ENCODE results near the gene HMGXB4. TPM values are rescaled to one million over a fixed set of nuclear protein-coding genes. Genes with fewer than 3 reads are reported as not detected.

HMGXB4 gene
- total RNA-seq, 2 donors from 2014 or later: 15.0 to 36.5 TPM

- H3K36me3 ChIP-seq: peaks cover 15 to 25% of the 10 kb centered on the region in 2 donors
- no peak for DNase-seq (ENCODE audit: low spot score)
- no peaks in the 10 kb centered on the region for H3K27me3 ChIP-seq (replicated peaks; ENCODE audit: insufficient read depth)
- no peak overlapping the region for H3K27ac ChIP-seq
- no peaks in the 10 kb centered on the region for H3K9me3 ChIP-seq
- H3K4me1 ChIP-seq (replicated peaks): no peaks in the 10 kb centered on the region
- H3K4me3 ChIP-seq: no peak overlapping the region
- intact Hi-C loops (cut with DNase I): no loop called here
- TF ChIP-seq CTCF (IDR thresholded peaks at IDR 0.05): no peak
- TF ChIP-seq POLR2AphosphoS5 (IDR thresholded peaks at IDR 0.05): no peak
- no peak for TF ChIP-seq POLR2A (IDR thresholded peaks at IDR 0.05)
- WGBS: 98% methylated on average over 10 of the region's 10 CpGs
Measured at GRCh38 chr22:35322126-35322525, 64.8 kb downstream of the HMGXB4 start.

- 81% methylated on average over 15 of the region's 15 CpGs for WGBS
- Histone ChIP-seq H3K27me3 (replicated peaks; ENCODE audit: insufficient read depth) (no peaks in the 10 kb centered on the region), H3K36me3 (peaks cover 18 to 30% of the 10 kb centered on the region in 2 donors), H3K9me3 (no peaks in the 10 kb centered on the region), H3K4me1 (replicated peaks) (no peaks in the 10 kb centered on the region), H3K4me3 (no peak overlapping the region), H3K27ac (no peak overlapping the region)
- no peak for TF ChIP-seq CTCF (IDR thresholded peaks at IDR 0.05)
- no peak for TF ChIP-seq POLR2A (IDR thresholded peaks at IDR 0.05)
- TF ChIP-seq POLR2AphosphoS5 (IDR thresholded peaks at IDR 0.05): no peak
- no peak for DNase-seq (ENCODE audit: low spot score)
- intact Hi-C loops (cut with DNase I): no loop called here
Measured at GRCh38 chr22:35322893-35323292, 65.6 kb downstream of the HMGXB4 start.

- Histone ChIP-seq H3K27ac (no peak overlapping the region), H3K9me3 (no peaks in the 10 kb centered on the region), H3K36me3 (peaks cover 18 to 31% of the 10 kb centered on the region in 2 donors), H3K4me1 (replicated peaks) (no peaks in the 10 kb centered on the region), H3K27me3 (replicated peaks; ENCODE audit: insufficient read depth) (no peaks in the 10 kb centered on the region), H3K4me3 (no peak overlapping the region)
- 86% methylated on average over 11 of the region's 11 CpGs for WGBS
- TF ChIP-seq POLR2AphosphoS5 (IDR thresholded peaks at IDR 0.05) (no peak), POLR2A (IDR thresholded peaks at IDR 0.05) (no peak), CTCF (IDR thresholded peaks at IDR 0.05) (no peak)
- intact Hi-C loops (cut with DNase I): no loop called here
- DNase-seq (ENCODE audit: low spot score): no peak
Measured at GRCh38 chr22:35323305-35323704, 66.0 kb downstream of the HMGXB4 start.

- Histone ChIP-seq H3K36me3 (peaks cover 18 to 31% of the 10 kb centered on the region in 2 donors), H3K4me3 (no peak overlapping the region), H3K27ac (no peak overlapping the region), H3K4me1 (replicated peaks) (no peaks in the 10 kb centered on the region), H3K9me3 (no peaks in the 10 kb centered on the region), H3K27me3 (replicated peaks; ENCODE audit: insufficient read depth) (no peaks in the 10 kb centered on the region)
- intact Hi-C loops (cut with DNase I): no loop called here
- no peak for DNase-seq (ENCODE audit: low spot score)
- no peak for TF ChIP-seq CTCF (IDR thresholded peaks at IDR 0.05)
- no peak for TF ChIP-seq POLR2A (IDR thresholded peaks at IDR 0.05)
- WGBS: 69% methylated on average over 5 of the region's 5 CpGs
Measured at GRCh38 chr22:35324067-35324466, 66.8 kb downstream of the HMGXB4 start.

- no peaks in the 10 kb centered on the region for H3K27me3 ChIP-seq (replicated peaks; ENCODE audit: insufficient read depth)
- DNase-seq (ENCODE audit: low spot score): no peak
- no peaks in the 10 kb centered on the region for H3K4me1 ChIP-seq (replicated peaks)
- no peak overlapping the region for H3K4me3 ChIP-seq
- 88% methylated on average over 4 of the region's 4 CpGs for WGBS
- intact Hi-C loops (cut with DNase I): no loop called here
- H3K27ac ChIP-seq: no peak overlapping the region
- peaks cover 18 to 28% of the 10 kb centered on the region in 2 donors for H3K36me3 ChIP-seq
- H3K9me3 ChIP-seq: no peaks in the 10 kb centered on the region
- no peak for TF ChIP-seq POLR2AphosphoS5 (IDR thresholded peaks at IDR 0.05)
Measured at GRCh38 chr22:35324762-35325161, 67.5 kb downstream of the HMGXB4 start.
